HepG2 (cell line): ENCODE data around the gene CSNK1D. TPM values are rescaled to one million over a fixed set of nuclear protein-coding genes. Genes with fewer than 3 reads are reported as not detected.

ENCODE experiments used
- ATAD3A ChIP-seq: sonication (generic); formaldehyde crosslinking; IDR thresholded peaks from 2 replicates; pipeline ENCODE4 v1.4.0; 2020; ENCODE audit warnings: missing genetic modification reagents
- CBX5 ChIP-seq: sonication (generic); formaldehyde crosslinking; IDR thresholded peaks from 2 replicates; pipeline ENCODE4 v1.4.0; 2020; ENCODE audit warnings: missing genetic modification reagents, borderline replicate concordance
- HOXA7 ChIP-seq: sonication (generic); formaldehyde crosslinking; IDR thresholded peaks from 2 replicates; pipeline ENCODE4 v1.8.1; 2022; ENCODE audit warnings: mild to moderate bottlenecking, missing genetic modification reagents, moderate library complexity
- KDM6A ChIP-seq: IDR thresholded peaks from 2 replicates; pipeline ENCODE4 v1.6.1; 2016; ENCODE audit warnings: low read depth
- NRL ChIP-seq: sonication (generic); formaldehyde crosslinking; IDR thresholded peaks from 2 replicates; pipeline ENCODE4 v1.5.0; 2020; ENCODE audit warnings: missing genetic modification reagents, mild to moderate bottlenecking, moderate library complexity, borderline replicate concordance
- POLR2G ChIP-seq: fragments of 200-400 bp; formaldehyde crosslinking; IDR thresholded peaks from 2 replicates; pipeline ENCODE4 v1.6.1; 2018; ENCODE audit warnings: mild to moderate bottlenecking, low read depth, low read length, moderate library complexity
- SAP130 ChIP-seq: IDR thresholded peaks from 2 replicates; pipeline ENCODE4 v1.6.1; 2016; ENCODE audit warnings: low read depth
- TAF15 ChIP-seq: fragments of 200-400 bp; formaldehyde crosslinking; IDR thresholded peaks from one replicate; pipeline ENCODE4 v1.6.1; 2018; ENCODE audit warnings: mild to moderate bottlenecking, low read depth, low read length; ENCODE audit not compliant: poor library complexity, severe bottlenecking
- TMF1 ChIP-seq: sonication (generic); formaldehyde crosslinking; IDR thresholded peaks from 2 replicates; pipeline ENCODE4 v1.8.1; 2022; ENCODE audit warnings: low read depth, missing genetic modification reagents
- WIZ ChIP-seq: sonication (generic); formaldehyde crosslinking; IDR thresholded peaks from 2 replicates; pipeline ENCODE4 v1.5.1; 2020; ENCODE audit warnings: mild to moderate bottlenecking, missing genetic modification reagents
- ZC3H13 ChIP-seq: sonication (generic); formaldehyde crosslinking; IDR thresholded peaks from 2 replicates; pipeline ENCODE4 v1.8.1; 2023; ENCODE audit warnings: mild to moderate bottlenecking, missing genetic modification reagents, moderate library complexity
- ZFP37 ChIP-seq: sonication (generic); formaldehyde crosslinking; IDR thresholded peaks from 2 replicates; pipeline ENCODE4 v1.4.0; 2020; ENCODE audit warnings: missing genetic modification reagents, borderline replicate concordance
- ZFP82 ChIP-seq: sonication (generic); formaldehyde crosslinking; IDR thresholded peaks from 2 replicates; pipeline ENCODE4 v1.5.1; 2020; ENCODE audit warnings: mild to moderate bottlenecking, missing genetic modification reagents, borderline replicate concordance
- ZNF180 ChIP-seq: sonication (generic); formaldehyde crosslinking; IDR thresholded peaks from 2 replicates; pipeline ENCODE4 v1.4.0; 2020; ENCODE audit warnings: low read depth, missing genetic modification reagents, borderline replicate concordance
- ZNF207 ChIP-seq: fragments of 450-650 bp; IDR thresholded peaks from 2 replicates; pipeline ENCODE4 v1.6.1; 2016; ENCODE audit warnings: antibody characterized with exemption, borderline replicate concordance
- ZNF274 ChIP-seq: sonication (generic); formaldehyde crosslinking; IDR thresholded peaks from 2 replicates; pipeline ENCODE4 v1.5.1; 2020; ENCODE audit warnings: mild to moderate bottlenecking, missing genetic modification reagents
- ZNF331 ChIP-seq: sonication (generic); formaldehyde crosslinking; IDR thresholded peaks from 2 replicates; pipeline ENCODE4 v1.4.0; 2020; ENCODE audit warnings: missing genetic modification reagents
- ZNF34 ChIP-seq: sonication (generic); formaldehyde crosslinking; IDR thresholded peaks from 2 replicates; pipeline ENCODE4 v1.4.0; 2020; ENCODE audit warnings: mild to moderate bottlenecking, missing genetic modification reagents, borderline replicate concordance
- ZNF562 ChIP-seq: sonication (generic); formaldehyde crosslinking; IDR thresholded peaks from 2 replicates; pipeline ENCODE4 v1.8.0; 2022; ENCODE audit warnings: missing genetic modification reagents, borderline replicate concordance
- polyA plus RNA-seq, 8 experiments: library from polyadenylated mRNA; depleted of rRNA in 3 of 8; stranded (reverse) in 7 of 8; unstranded in 1 of 8; fragments of >200 nt; fragmentation: Illumina TruSeq in 4 of 8; extraction: Trizol in 4 of 8; gene quantifications; 2 replicates each; pipeline versions ENCODE4 v1.2.1 to v1.2.3, GENCODE V29; 2011 to 2016; ENCODE audit warnings: low read depth in 4 of 8, missing spikeins in 1 of 8, mixed read lengths in 1 of 8; ENCODE audit not compliant: insufficient read depth in 1 of 8
- total RNA-seq, 5 experiments: library from RNA; depleted of rRNA; stranded (reverse); fragments of >200 nt; fragmentation: Illumina TruSeq; extraction: Trizol; gene quantifications; 2 replicates each; pipeline ENCODE4 v1.2.3, GENCODE V29; 2016; ENCODE audit warnings: low read depth in 1 of 5
- TF ChIP-seq, protein P1 (sequence below): sonication (generic); formaldehyde crosslinking; IDR thresholded peaks from 2 replicates; pipeline ENCODE4 v1.8.1; 2023; ENCODE audit warnings: mild to moderate bottlenecking, missing genetic modification reagents
- TF ChIP-seq, protein P2 (sequence below): sonication (generic); formaldehyde crosslinking; IDR thresholded peaks from 2 replicates; pipeline ENCODE4 v1.8.0; 2022; ENCODE audit warnings: mild to moderate bottlenecking, missing genetic modification reagents, borderline replicate concordance
- TF ChIP-seq, protein P3 (sequence below): sonication (generic); formaldehyde crosslinking; IDR thresholded peaks from 2 replicates; pipeline ENCODE4 v1.8.0; 2022; ENCODE audit warnings: low read depth, missing genetic modification reagents
- TF ChIP-seq, protein P4 (sequence below): sonication (generic); formaldehyde crosslinking; IDR thresholded peaks from 2 replicates; pipeline ENCODE4 v1.5.0; 2020; ENCODE audit warnings: missing genetic modification reagents
- TF ChIP-seq, protein P5 (sequence below): sonication (generic); formaldehyde crosslinking; IDR thresholded peaks from 2 replicates; pipeline ENCODE4 v1.8.1; 2023; ENCODE audit warnings: mild to moderate bottlenecking, missing genetic modification reagents

The CSNK1D gene
- total and polyA plus RNA-seq, 2 of the 13 experiments (the other 11 are each of a cell fraction or from before 2014, with no cell fraction given), result 31.5 to 128 TPM

DNA sequence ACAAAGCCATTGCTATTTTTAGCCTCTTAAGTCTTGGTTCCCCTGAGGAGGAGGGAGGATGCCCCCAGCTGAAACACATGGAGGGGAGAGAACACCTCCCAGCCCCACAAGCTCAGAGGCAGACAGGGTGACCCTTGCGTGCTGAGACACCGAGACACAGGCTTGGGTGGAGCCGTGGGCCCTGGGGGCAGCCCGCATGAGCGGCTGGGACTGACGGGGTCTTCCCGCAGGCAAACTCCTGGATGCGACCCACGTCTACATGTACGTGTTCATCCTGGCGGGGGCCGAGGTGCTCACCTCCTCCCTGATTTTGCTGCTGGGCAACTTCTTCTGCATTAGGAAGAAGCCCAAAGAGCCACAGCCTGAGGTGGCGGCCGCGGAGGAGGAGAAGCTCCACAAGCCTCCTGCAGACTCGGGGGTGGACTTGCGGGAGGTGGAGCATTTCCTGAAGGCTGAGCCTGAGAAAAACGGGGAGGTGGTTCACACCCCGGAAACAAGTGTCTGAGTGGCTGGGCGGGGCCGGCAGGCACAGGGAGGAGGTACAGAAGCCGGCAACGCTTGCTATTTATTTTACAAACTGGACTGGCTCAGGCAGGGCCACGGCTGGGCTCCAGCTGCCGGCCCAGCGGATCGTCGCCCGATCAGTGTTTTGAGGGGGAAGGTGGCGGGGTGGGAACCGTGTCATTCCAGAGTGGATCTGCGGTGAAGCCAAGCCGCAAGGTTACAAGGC lies 34.9 kb downstream of the CSNK1D start (continued):
- TF ChIP-seq ZFP37 (0 out of 2 replicates have a peak, but pooled peaks have one; percentile 5), TMF1 (CRISPR knock-in tag) (0 out of 2 replicates have a peak, but pooled peaks have one; percentile 5), NRL (no peak; the same call in 1 of the 2 replicates), ZNF331 (CRISPR knock-in tag) (no peak), WIZ (CRISPR knock-in tag) (no peak), ZC3H13 (no peak), ZNF562 (CRISPR knock-in tag) (no peak), SAP130 (CRISPR knock-in tag) (no peak), HOXA7 (no peak), TAF15 (peak; percentile 11), POLR2G (0 out of 2 replicates have a peak, but pooled peaks have one; percentile 18), ATAD3A (CRISPR knock-in tag) (no peak), KDM6A (no peak), ZNF34 (CRISPR knock-in tag) (no peak), ZNF274 (no peak), ZNF207 (no peak), CBX5 (CRISPR knock-in tag) (no peak), ZNF180 (CRISPR knock-in tag) (no peak), ZFP82 (CRISPR knock-in tag) (no peak)
- TF ChIP-seq, protein P1, sequence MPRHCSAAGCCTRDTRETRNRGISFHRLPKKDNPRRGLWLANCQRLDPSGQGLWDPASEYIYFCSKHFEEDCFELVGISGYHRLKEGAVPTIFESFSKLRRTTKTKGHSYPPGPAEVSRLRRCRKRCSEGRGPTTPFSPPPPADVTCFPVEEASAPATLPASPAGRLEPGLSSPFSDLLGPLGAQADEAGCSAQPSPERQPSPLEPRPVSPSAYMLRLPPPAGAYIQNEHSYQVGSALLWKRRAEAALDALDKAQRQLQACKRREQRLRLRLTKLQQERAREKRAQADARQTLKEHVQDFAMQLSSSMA (CRISPR knock-in tag), result no peak
- TF ChIP-seq, protein P2, sequence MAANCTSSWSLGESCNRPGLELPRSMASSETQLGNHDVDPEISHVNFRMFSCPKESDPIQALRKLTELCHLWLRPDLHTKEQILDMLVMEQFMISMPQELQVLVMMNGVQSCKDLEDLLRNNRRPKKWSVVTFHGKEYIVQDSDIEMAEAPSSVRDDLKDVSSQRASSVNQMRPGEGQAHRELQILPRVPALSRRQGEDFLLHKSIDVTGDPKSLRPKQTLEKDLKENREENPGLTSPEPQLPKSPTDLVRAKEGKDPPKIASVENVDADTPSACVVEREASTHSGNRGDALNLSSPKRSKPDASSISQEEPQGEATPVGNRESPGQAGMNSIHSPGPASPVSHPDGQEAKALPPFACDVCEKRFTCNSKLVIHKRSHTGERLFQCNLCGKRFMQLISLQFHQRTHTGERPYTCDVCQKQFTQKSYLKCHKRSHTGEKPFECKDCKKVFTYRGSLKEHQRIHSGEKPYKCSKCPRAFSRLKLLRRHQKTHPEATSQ (CRISPR knock-in tag), result no peak
- TF ChIP-seq, protein P3, sequence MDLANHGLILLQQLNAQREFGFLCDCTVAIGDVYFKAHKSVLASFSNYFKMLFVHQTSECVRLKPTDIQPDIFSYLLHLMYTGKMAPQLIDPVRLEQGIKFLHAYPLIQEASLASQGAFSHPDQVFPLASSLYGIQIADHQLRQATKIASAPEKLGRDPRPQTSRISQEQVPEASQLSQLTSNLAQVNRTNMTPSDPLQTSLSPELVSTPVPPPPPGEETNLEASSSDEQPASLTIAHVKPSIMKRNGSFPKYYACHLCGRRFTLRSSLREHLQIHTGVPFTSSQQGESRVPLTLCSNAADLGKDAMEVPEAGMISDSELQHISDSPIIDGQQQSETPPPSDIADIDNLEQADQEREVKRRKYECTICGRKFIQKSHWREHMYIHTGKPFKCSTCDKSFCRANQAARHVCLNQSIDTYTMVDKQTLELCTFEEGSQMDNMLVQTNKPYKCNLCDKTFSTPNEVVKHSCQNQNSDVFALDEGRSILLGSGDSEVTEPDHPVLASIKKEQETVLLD (CRISPR knock-in tag), result no peak
- TF ChIP-seq, protein P4, sequence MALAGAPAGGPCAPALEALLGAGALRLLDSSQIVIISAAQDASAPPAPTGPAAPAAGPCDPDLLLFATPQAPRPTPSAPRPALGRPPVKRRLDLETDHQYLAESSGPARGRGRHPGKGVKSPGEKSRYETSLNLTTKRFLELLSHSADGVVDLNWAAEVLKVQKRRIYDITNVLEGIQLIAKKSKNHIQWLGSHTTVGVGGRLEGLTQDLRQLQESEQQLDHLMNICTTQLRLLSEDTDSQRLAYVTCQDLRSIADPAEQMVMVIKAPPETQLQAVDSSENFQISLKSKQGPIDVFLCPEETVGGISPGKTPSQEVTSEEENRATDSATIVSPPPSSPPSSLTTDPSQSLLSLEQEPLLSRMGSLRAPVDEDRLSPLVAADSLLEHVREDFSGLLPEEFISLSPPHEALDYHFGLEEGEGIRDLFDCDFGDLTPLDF, result no peak
- TF ChIP-seq, protein P5, sequence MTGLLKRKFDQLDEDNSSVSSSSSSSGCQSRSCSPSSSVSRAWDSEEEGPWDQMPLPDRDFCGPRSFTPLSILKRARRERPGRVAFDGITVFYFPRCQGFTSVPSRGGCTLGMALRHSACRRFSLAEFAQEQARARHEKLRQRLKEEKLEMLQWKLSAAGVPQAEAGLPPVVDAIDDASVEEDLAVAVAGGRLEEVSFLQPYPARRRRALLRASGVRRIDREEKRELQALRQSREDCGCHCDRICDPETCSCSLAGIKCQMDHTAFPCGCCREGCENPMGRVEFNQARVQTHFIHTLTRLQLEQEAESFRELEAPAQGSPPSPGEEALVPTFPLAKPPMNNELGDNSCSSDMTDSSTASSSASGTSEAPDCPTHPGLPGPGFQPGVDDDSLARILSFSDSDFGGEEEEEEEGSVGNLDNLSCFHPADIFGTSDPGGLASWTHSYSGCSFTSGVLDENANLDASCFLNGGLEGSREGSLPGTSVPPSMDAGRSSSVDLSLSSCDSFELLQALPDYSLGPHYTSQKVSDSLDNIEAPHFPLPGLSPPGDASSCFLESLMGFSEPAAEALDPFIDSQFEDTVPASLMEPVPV (CRISPR knock-in tag), result no peak
